Esophagus squamous epithelium (tissue), 4 donors: ENCODE results near the gene KRTAP19-5. TPM values are rescaled to one million over a fixed set of nuclear protein-coding genes. Genes with fewer than 3 reads are reported as not detected.

Experiments
- small RNA-seq, 4 donors: library from RNA; depleted of rRNA; stranded (forward); fragments of <200 nt; gene quantifications; one replicate each; pipeline ENCODE3, GENCODE V24; 2016
- total RNA-seq, 4 donors: library from RNA; depleted of rRNA; stranded (reverse); fragments of >200 nt; gene quantifications; one replicate each; pipeline ENCODE4 v1.1.0, GENCODE V29; 2016

The KRTAP19-5 gene
- total RNA-seq, 4 donors from 2014 or later, result not detected

Small RNA genes within 50 kb of the gene (small RNA-seq; reads per million reads assigned to genes)
- gene AP000567.1 (0 reads per million in 4 donors), gene KRTAP19-10P (0 reads per million in 4 donors), gene KRTAP19-11P (0 reads per million in 4 donors), gene KRTAP19-9P (0 reads per million in 4 donors)

Other genes with a start within 250 kb of the KRTAP19-5 start
- gene KRTAP24-1, start 219.2 kb downstream of the KRTAP19-5 start, total RNA-seq, result not detected
- not detected for gene KRTAP25-1, start 212.6 kb downstream of the KRTAP19-5 start, total RNA-seq
- gene KRTAP26-1, start 181.8 kb downstream of the KRTAP19-5 start, total RNA-seq, result not detected
- not detected for gene KRTAP27-1, start 164.4 kb downstream of the KRTAP19-5 start, total RNA-seq
- gene KRTAP23-1, start 153.5 kb downstream of the KRTAP19-5 start, total RNA-seq, result not detected
- gene KRTAP13-2, start 129.9 kb downstream of the KRTAP19-5 start, total RNA-seq, result not detected
- gene KRTAP13-1, start 106.1 kb downstream of the KRTAP19-5 start, total RNA-seq, result not detected
- gene KRTAP13-3, start 76.2 kb downstream of the KRTAP19-5 start, total RNA-seq, result not detected
- not detected for gene KRTAP13-4, start 71.9 kb downstream of the KRTAP19-5 start, total RNA-seq
- not detected for gene KRTAP15-1, start 61.9 kb downstream of the KRTAP19-5 start, total RNA-seq
- not detected for gene KRTAP19-1, start 21.8 kb downstream of the KRTAP19-5 start, total RNA-seq
- not detected for gene KRTAP19-2, start 14.7 kb downstream of the KRTAP19-5 start, total RNA-seq
- gene KRTAP19-3, start 10.1 kb downstream of the KRTAP19-5 start, total RNA-seq, result not detected
- gene KRTAP19-4, start 5.0 kb downstream of the KRTAP19-5 start, total RNA-seq, result not detected
- not detected for gene KRTAP19-6, start 39.7 kb upstream of the KRTAP19-5 start, total RNA-seq
- not detected for gene KRTAP19-7, start 59.2 kb upstream of the KRTAP19-5 start, total RNA-seq
- not detected for gene KRTAP22-2, start 88.3 kb upstream of the KRTAP19-5 start, total RNA-seq
- gene KRTAP6-3, start 90.3 kb upstream of the KRTAP19-5 start, total RNA-seq, result not detected
- gene KRTAP6-2, start 96.8 kb upstream of the KRTAP19-5 start, total RNA-seq, result not detected
- gene KRTAP22-1, start 98.9 kb upstream of the KRTAP19-5 start, total RNA-seq, result not detected
- gene KRTAP6-1, start 111.8 kb upstream of the KRTAP19-5 start, total RNA-seq, result not detected
- gene KRTAP20-1, start 114.3 kb upstream of the KRTAP19-5 start, total RNA-seq, result not detected
- not detected for gene KRTAP20-4, start 118.5 kb upstream of the KRTAP19-5 start, total RNA-seq
- not detected for gene KRTAP20-2, start 133.1 kb upstream of the KRTAP19-5 start, total RNA-seq
- not detected for gene KRTAP20-3, start 140.7 kb upstream of the KRTAP19-5 start, total RNA-seq
- not detected for gene KRTAP21-3, start 216.6 kb upstream of the KRTAP19-5 start, total RNA-seq
- gene KRTAP21-2, start 245.1 kb upstream of the KRTAP19-5 start, total RNA-seq, result not detected